ENCODE results near the gene COIL.
"Not testable (repeated sequence)": the region's sequence is repeated elsewhere in the genome, so short reads cannot be mapped to it uniquely, and the experiment has no call there.

The COIL gene

GRCh38 chr17:56978441-56979090 lies 17.7 kb upstream of the COIL start:
- DNase-seq (ENCODE audit: low spot score) = peak; percentile 31

- peak; percentile 98 for DNase-seq (ENCODE audit: low spot score)
These were observed 17.0 kb upstream of the COIL start, which contains the start of gene SCPEP1 for GRCh38 chr17:56977673-56978395. Gene SCPEP1 (plus strand): TSS chr17:56978131. CDS start chr17:56978160, 29 bp downstream.

GRCh38 chr17:56976941-56977608 lies 16.2 kb upstream of the COIL start:
- no peak for DNase-seq (ENCODE audit: low spot score)

GRCh38 chr17:56975656-56976055 lies 14.8 kb upstream of the COIL start:
- no peak for DNase-seq (ENCODE audit: low spot score)

- no peak for DNase-seq (ENCODE audit: low spot score)
These were observed 13.2 kb upstream of the COIL start for GRCh38 chr17:56974055-56974454.

GRCh38 chr17:56973520-56973919 lies 12.7 kb upstream of the COIL start:
- no peak for DNase-seq (ENCODE audit: low spot score)

- DNase-seq (ENCODE audit: low spot score) = no peak
These were observed 11.4 kb upstream of the COIL start for GRCh38 chr17:56972111-56972730.

GRCh38 chr17:56970974-56971373 lies 10.1 kb upstream of the COIL start:
- no peak for DNase-seq (ENCODE audit: low spot score)

GRCh38 chr17:56966338-56966737 lies 5.5 kb upstream of the COIL start:
- DNase-seq (ENCODE audit: low spot score) = no peak

- not testable (repeated sequence) for DNase-seq (ENCODE audit: low spot score)
These were observed 4.8 kb upstream of the COIL start for GRCh38 chr17:56965681-56966080.

GRCh38 chr17:56965241-56965640 lies 4.4 kb upstream of the COIL start:
- DNase-seq (ENCODE audit: low spot score) = not testable (repeated sequence)

- no peak for DNase-seq (ENCODE audit: low spot score)
These were observed 3.9 kb downstream of the COIL start for GRCh38 chr17:56956992-56957391.

- DNase-seq (ENCODE audit: low spot score) = no peak
These were observed 11.3 kb downstream of the COIL start for GRCh38 chr17:56949595-56949994.

GRCh38 chr17:56948491-56948890 lies 12.4 kb downstream of the COIL start:
- DNase-seq (ENCODE audit: low spot score) = peak; percentile 20

- no peak for DNase-seq (ENCODE audit: low spot score)
These were observed 13.1 kb downstream of the COIL start for GRCh38 chr17:56947741-56948140.

- no peak for DNase-seq (ENCODE audit: low spot score)
These were observed 14.8 kb downstream of the COIL start for GRCh38 chr17:56945938-56946505.

GRCh38 chr17:56943505-56944125 lies 17.2 kb downstream of the COIL start:
- DNase-seq (ENCODE audit: low spot score) = no peak

- DNase-seq (ENCODE audit: low spot score) = peak; percentile 50
These were observed 20.9 kb downstream of the COIL start for GRCh38 chr17:56939869-56940484.

GRCh38 chr17:56938206-56938605 lies 22.6 kb downstream of the COIL start:
- DNase-seq (ENCODE audit: low spot score) = not testable (repeated sequence)

GRCh38 chr17:56937687-56938086 lies 23.2 kb downstream of the COIL start:
- DNase-seq (ENCODE audit: low spot score) = no peak

- DNase-seq (ENCODE audit: low spot score) = no peak
These were observed 24.0 kb downstream of the COIL start for GRCh38 chr17:56936697-56937322.

All from AG08396 (cell line).